Prostate gland (tissue), 2 donors: ENCODE data around the gene TBC1D2B.
"Not testable (repeated sequence)": the region's sequence is repeated elsewhere in the genome, so short reads cannot be mapped to it uniquely, and the experiment has no call there.

Experiments
- POLR2A ChIP-seq: fragments of 450-650 bp; IDR thresholded peaks from one replicate; pipeline ENCODE4 v1.6.1; 2016; ENCODE audit warnings: antibody characterized with exemption, mild to moderate bottlenecking
- POLR2AphosphoS5 ChIP-seq: sonication (generic); formaldehyde crosslinking; IDR thresholded peaks from one replicate; pipeline ENCODE4 v1.6.1; 2017; ENCODE audit warnings: antibody characterized with exemption
- TF ChIP-seq, protein P1 (sequence below), 4 experiments: fragments of 200-600 bp in 2 of 4; fragments of 450-650 bp in 2 of 4; sonication (generic) in 2 of 4; IDR thresholded peaks; 1 replicate in 3 of 4; 2 replicates in 1 of 4; pipeline ENCODE4 v1.5.1; 2016 to 2019; ENCODE audit warnings: antibody characterized with exemption in 4 of 4, mild to moderate bottlenecking in 2 of 4, moderate library complexity in 2 of 4

DNA sequence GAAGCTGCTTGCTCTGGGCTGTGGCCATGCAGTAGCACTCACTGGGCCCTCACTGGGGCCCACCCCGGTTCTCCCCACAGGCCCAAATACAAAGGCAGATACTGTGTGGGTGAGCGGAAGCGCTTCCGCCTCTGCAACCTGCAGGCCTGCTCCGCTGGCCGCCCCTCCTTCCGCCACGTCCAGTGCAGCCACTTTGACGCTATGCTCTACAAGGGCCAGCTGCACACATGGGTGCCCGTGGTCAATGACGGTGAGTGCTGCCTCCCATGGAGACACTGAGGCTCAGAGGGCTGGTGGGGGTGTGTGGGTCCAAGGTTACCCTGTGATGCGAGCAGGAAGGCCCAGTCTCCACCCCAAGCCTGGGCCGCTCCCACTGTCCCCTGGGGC, 98.8 kb downstream of the TBC1D2B start:
- TF ChIP-seq, protein P1, sequence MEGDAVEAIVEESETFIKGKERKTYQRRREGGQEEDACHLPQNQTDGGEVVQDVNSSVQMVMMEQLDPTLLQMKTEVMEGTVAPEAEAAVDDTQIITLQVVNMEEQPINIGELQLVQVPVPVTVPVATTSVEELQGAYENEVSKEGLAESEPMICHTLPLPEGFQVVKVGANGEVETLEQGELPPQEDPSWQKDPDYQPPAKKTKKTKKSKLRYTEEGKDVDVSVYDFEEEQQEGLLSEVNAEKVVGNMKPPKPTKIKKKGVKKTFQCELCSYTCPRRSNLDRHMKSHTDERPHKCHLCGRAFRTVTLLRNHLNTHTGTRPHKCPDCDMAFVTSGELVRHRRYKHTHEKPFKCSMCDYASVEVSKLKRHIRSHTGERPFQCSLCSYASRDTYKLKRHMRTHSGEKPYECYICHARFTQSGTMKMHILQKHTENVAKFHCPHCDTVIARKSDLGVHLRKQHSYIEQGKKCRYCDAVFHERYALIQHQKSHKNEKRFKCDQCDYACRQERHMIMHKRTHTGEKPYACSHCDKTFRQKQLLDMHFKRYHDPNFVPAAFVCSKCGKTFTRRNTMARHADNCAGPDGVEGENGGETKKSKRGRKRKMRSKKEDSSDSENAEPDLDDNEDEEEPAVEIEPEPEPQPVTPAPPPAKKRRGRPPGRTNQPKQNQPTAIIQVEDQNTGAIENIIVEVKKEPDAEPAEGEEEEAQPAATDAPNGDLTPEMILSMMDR (IDR thresholded peaks at IDR 0.05), result not testable (repeated sequence)
- not testable (repeated sequence) for TF ChIP-seq POLR2AphosphoS5, POLR2A
